Endodermal cell (in vitro differentiated cells): ENCODE data around the gene BIRC6. TPM values are rescaled to one million over a fixed set of nuclear protein-coding genes. Genes with fewer than 3 reads are reported as not detected.

Experiments
- DNase-seq: peaks from one replicate; pipeline ENCODE4 v3.0.0-alpha.2; 2017
- H3K27ac ChIP-seq: 2 replicates; pipeline ENCODE4 v1.5.1; 2013; ENCODE audit warnings: mild to moderate bottlenecking, low read depth, low read length, moderate library complexity
- H3K27me3 ChIP-seq: 2 replicates; pipeline ENCODE4 v1.6.1; 2013; ENCODE audit warnings: mild to moderate bottlenecking, low read length, moderate library complexity; ENCODE audit not compliant: insufficient read depth, control insufficient read depth, poor library complexity, severe bottlenecking
- H3K36me3 ChIP-seq: 2 replicates; pipeline ENCODE4 v1.7.0; 2013; ENCODE audit warnings: mild to moderate bottlenecking, low read length, moderate library complexity; ENCODE audit not compliant: control insufficient read depth, insufficient read depth
- H3K4me1 ChIP-seq: one replicate; pipeline ENCODE4 v1.7.0; 2013; ENCODE audit warnings: low read length; ENCODE audit not compliant: control insufficient read depth, insufficient read depth
- H3K4me3 ChIP-seq: 2 replicates; pipeline ENCODE4 v1.5.1; 2013; ENCODE audit warnings: mild to moderate bottlenecking, low read length, moderate library complexity
- H3K9ac ChIP-seq: 2 replicates; pipeline ENCODE4 v1.6.1; 2013; ENCODE audit warnings: mild to moderate bottlenecking, low read length, moderate library complexity; ENCODE audit not compliant: poor library complexity, severe bottlenecking; ENCODE audit errors: extremely low read depth
- H3K9me3 ChIP-seq: 2 replicates; pipeline ENCODE4 v1.6.1; 2013; ENCODE audit warnings: mild to moderate bottlenecking, low read length, moderate library complexity; ENCODE audit not compliant: control insufficient read depth
- H3K27ac Mint-ChIP-seq: 2 replicates; pipeline ENCODE4 v1.8.0; 2020; ENCODE audit warnings: mixed read lengths
- H3K27me3 Mint-ChIP-seq: 2 replicates; pipeline ENCODE4 v1.8.0; 2021; ENCODE audit warnings: mild to moderate bottlenecking, mixed read lengths; ENCODE audit not compliant: insufficient read depth
- H3K36me3 Mint-ChIP-seq: 2 replicates; pipeline ENCODE4 v1.8.0; 2020; ENCODE audit warnings: low read depth, mixed read lengths
- H3K4me1 Mint-ChIP-seq: 2 replicates; pipeline ENCODE4 v1.8.0; 2020; ENCODE audit warnings: mixed read lengths
- H3K4me3 Mint-ChIP-seq: 2 replicates; pipeline ENCODE4 v1.8.0; 2020; ENCODE audit warnings: mild to moderate bottlenecking, moderate library complexity, mixed read lengths
- H3K9me3 Mint-ChIP-seq: 2 replicates; pipeline ENCODE4 v1.8.0; 2020; ENCODE audit warnings: mild to moderate bottlenecking, mixed read lengths
- CTCF ChIP-seq: fragments of 200-600 bp; sonication (generic); conservative IDR thresholded peaks from 2 replicates; pipeline ENCODE4 v1.5.0; 2021; ENCODE audit warnings: antibody characterized with exemption, mild to moderate bottlenecking
- WGBS, 2 experiments: methylation state at CpG; one replicate each; pipeline versions ENCODE4 v1.1.5 to v1.1.7; 2013; ENCODE audit warnings: missing lambda C conversion rate in 2 of 2, mixed read lengths in 1 of 2; ENCODE audit not compliant: insufficient coverage in 1 of 2, insufficient read length in 1 of 2; 5-methylcytosine and 5-hydroxymethylcytosine counted together
- total RNA-seq, 2 donors: library from RNA; stranded (reverse); fragmentation: NEBNext Ultra II Directional in 1 of 2; extraction: Animal tissue kit (Norgen Biotek cat#: 25700) in 1 of 2; gene quantifications; 2 replicates in 1 of 2; 3 replicates in 1 of 2; pipeline ENCODE4 v1.2.1, GENCODE V29; 2021

BIRC6 gene
- total RNA-seq, 2 donors from 2014 or later: 84.6 to 111 TPM

- Histone ChIP-seq H3K27me3 (no peaks in the 10 kb centered on the region), H3K9ac (no peak overlapping the region), H3K9me3 (no peaks in the 10 kb centered on the region), H3K27ac (no peak overlapping the region), H3K36me3 (peaks cover 83% of the 10 kb centered on the region), H3K4me3 (no peak overlapping the region), H3K4me1 (no peaks in the 10 kb centered on the region)
- Mint-ChIP-seq H3K27ac (no peak overlapping the region), H3K27me3 (no peaks in the 10 kb centered on the region), H3K4me3 (no peak overlapping the region), H3K4me1 (no peaks in the 10 kb centered on the region), H3K36me3 (peaks cover 59% of the 10 kb centered on the region), H3K9me3 (no peaks in the 10 kb centered on the region)
- WGBS, 2 experiments: 100% methylated on average over 1 of the region's 1 CpG; no CpG with 5 or more reads in 1 of the 2 experiments
- no peak for DNase-seq
- no peak for TF ChIP-seq CTCF
These were observed 149.6 kb downstream of the BIRC6 start for GRCh38 chr2:32506446-32506845.

DNA sequence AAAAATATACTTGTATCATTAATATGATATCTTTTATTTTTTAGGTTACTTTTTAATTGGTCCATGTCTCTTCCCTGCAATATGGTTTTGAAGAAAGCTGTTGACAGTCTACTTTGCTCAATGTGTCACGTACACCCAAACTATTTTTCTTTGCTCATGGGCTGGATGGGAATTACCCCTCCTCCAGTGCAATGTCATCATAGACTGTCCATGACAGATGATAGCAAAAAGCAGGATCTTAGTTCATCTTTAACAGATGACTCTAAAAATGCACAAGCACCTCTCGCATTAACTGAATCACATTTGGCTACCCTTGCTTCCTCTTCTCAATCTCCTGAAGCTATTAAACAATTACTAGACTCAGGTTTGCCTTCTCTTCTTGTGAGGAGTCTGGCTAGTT, 158.1 kb downstream of the BIRC6 start:
- H3K4me1 Mint-ChIP-seq: no peaks in the 10 kb centered on the region
- Histone ChIP-seq H3K36me3 (peaks cover 73% of the 10 kb centered on the region), H3K27me3 (no peaks in the 10 kb centered on the region), H3K4me1 (no peaks in the 10 kb centered on the region), H3K27ac (no peak overlapping the region), H3K4me3 (no peak overlapping the region), H3K9me3 (no peaks in the 10 kb centered on the region), H3K9ac (no peak overlapping the region)
- no peaks in the 10 kb centered on the region for H3K27me3 Mint-ChIP-seq
- DNase-seq: no peak
- H3K36me3 Mint-ChIP-seq: peaks cover 68% of the 10 kb centered on the region
- WGBS, 2 experiments: 93 to 100% methylated on average over 2 of the region's 2 CpGs
- no peak overlapping the region for H3K4me3 Mint-ChIP-seq
- no peak overlapping the region for H3K27ac Mint-ChIP-seq
- no peak for TF ChIP-seq CTCF
- no peaks in the 10 kb centered on the region for H3K9me3 Mint-ChIP-seq

DNA sequence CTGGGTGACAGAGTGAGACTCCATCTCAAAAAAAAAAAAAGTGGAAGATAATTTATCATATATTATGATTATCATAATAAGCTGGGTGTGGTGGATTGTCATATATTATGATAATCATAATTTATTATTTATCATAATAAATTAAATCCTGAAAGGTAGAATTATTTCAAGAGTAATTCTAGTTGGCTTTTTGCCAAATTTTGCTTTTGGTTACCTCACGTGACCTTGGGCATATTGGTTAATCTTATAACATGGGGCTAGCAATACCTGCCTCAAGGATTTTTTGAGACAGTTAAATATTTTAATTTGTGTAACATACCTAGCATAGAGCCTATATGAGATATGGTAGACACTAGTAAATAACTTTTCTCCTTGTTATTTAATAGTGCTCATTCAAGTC, 159.7 kb downstream of the BIRC6 start:
- Histone ChIP-seq H3K27ac (no peak overlapping the region), H3K4me1 (no peaks in the 10 kb centered on the region), H3K36me3 (peaks cover 74% of the 10 kb centered on the region), H3K9me3 (no peaks in the 10 kb centered on the region), H3K9ac (no peak overlapping the region), H3K4me3 (no peak overlapping the region), H3K27me3 (no peaks in the 10 kb centered on the region)
- peaks cover 65% of the 10 kb centered on the region for H3K36me3 Mint-ChIP-seq
- no peaks in the 10 kb centered on the region for H3K4me1 Mint-ChIP-seq
- H3K9me3 Mint-ChIP-seq: no peaks in the 10 kb centered on the region
- no peak overlapping the region for H3K27ac Mint-ChIP-seq
- 100% methylated on average over 1 of the region's 1 CpG; no CpG with 5 or more reads in 1 of the 2 experiments for WGBS, 2 experiments
- no peaks in the 10 kb centered on the region for H3K27me3 Mint-ChIP-seq
- no peak for TF ChIP-seq CTCF
- DNase-seq: no peak
- no peak overlapping the region for H3K4me3 Mint-ChIP-seq
